ENCODE measurements around the gene TRIM33. TPM values are rescaled to one million over a fixed set of nuclear protein-coding genes. Genes with fewer than 3 reads are reported as not detected.

TRIM33 gene
- total and polyA plus RNA-seq, 10 of the 15 experiments (the other 5 are each of a cell fraction or from before 2014, with no cell fraction given) = 9.0 to 40.3 (median 22.0) TPM

- TF ChIP-seq ZBTB40 (IDR thresholded peaks at IDR 0.05; ENCODE audit: borderline replicate concordance) (no peak), ZBED1 (IDR thresholded peaks at IDR 0.05; ENCODE audit: borderline replicate concordance) (no peak), ZNF24 (IDR thresholded peaks at IDR 0.05) (no peak)
- TF ChIP-seq, protein P1, sequence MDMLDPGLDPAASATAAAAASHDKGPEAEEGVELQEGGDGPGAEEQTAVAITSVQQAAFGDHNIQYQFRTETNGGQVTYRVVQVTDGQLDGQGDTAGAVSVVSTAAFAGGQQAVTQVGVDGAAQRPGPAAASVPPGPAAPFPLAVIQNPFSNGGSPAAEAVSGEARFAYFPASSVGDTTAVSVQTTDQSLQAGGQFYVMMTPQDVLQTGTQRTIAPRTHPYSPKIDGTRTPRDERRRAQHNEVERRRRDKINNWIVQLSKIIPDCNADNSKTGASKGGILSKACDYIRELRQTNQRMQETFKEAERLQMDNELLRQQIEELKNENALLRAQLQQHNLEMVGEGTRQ (IDR thresholded peaks at IDR 0.05; ENCODE audit: borderline replicate concordance, low read depth, low read length) = no peak
These were observed 54.4 kb downstream of the TRIM33 start (continued) for GRCh38 chr1:114456586-114456985.

- FAIRE-seq = no peak
- H3K79me2 ChIP-seq (ENCODE audit: control insufficient read depth, insufficient read depth, low read length) = no peaks in the 10 kb centered on the region
- intact Hi-C loops (cut with micrococcal nuclease; ENCODE audit: unreplicated experiment) = no loop called here
- TF ChIP-seq CBX5 (IDR thresholded peaks at IDR 0.05; ENCODE audit: low read depth) (no peak), ETV6 (conservative IDR thresholded peaks at IDR 0.05 in 1 of 2, IDR thresholded peaks at IDR 0.05 in 1 of 2; ENCODE audit: borderline replicate concordance in 1 of 2, low read depth in 1 of 2) (no peak), SREBF2 (IDR thresholded peaks at IDR 0.05; ENCODE audit: low read length) (no peak), ZBTB40 (IDR thresholded peaks at IDR 0.05; ENCODE audit: borderline replicate concordance) (no peak), ZZZ3 (IDR thresholded peaks at IDR 0.05; ENCODE audit: control insufficient read depth, insufficient read length, low read depth) (no peak), ZNF622 (IDR thresholded peaks at IDR 0.05) (no peak), BMI1 (IDR thresholded peaks at IDR 0.05; ENCODE audit: borderline replicate concordance) (no peak), ZBED1 (IDR thresholded peaks at IDR 0.05; ENCODE audit: borderline replicate concordance) (no peak), BHLHE40 (IDR thresholded peaks at IDR 0.05; ENCODE audit: borderline replicate concordance in 1 of 2, low read depth in 2 of 2, low read length in 1 of 2) (no peak)
These were observed 55.8 kb downstream of the TRIM33 start for GRCh38 chr1:114455102-114455785.

More at GRCh38 chr1:114455102-114455785, 55.8 kb downstream of the TRIM33 start:
- Histone ChIP-seq H3K36me3 (ENCODE audit: control insufficient read depth in 2 of 2, insufficient read depth in 2 of 2, low read length in 1 of 2) (peaks cover 5 to 34% of the 10 kb centered on the region in 2 experiments), H3K4me2 (ENCODE audit: control insufficient read depth, insufficient read depth) (no peak overlapping the region), H3K9ac (ENCODE audit: control insufficient read depth, insufficient read depth, low read length) (no peak overlapping the region), H3K4me1 (ENCODE audit: control insufficient read depth, insufficient read depth, low read length) (no peaks in the 10 kb centered on the region), H3K27ac (ENCODE audit: control insufficient read depth, insufficient read depth) (no peak overlapping the region), H3K4me3 (no peak overlapping the region), H4K20me1 (ENCODE audit: control insufficient read depth, insufficient read depth) (no peaks in the 10 kb centered on the region), H3K9me3 (replicated peaks; ENCODE audit: control insufficient read depth, insufficient read depth, low read length) (peaks cover 3% of the 10 kb centered on the region; the same call in 1 of the 3 replicates), H3K27me3 (replicated peaks in 1 of 2; ENCODE audit: control insufficient read depth in 2 of 2, insufficient read depth in 2 of 2, low read length in 1 of 2) (no peaks in the 10 kb centered on the region), H2AFZ (ENCODE audit: control insufficient read depth, low read depth, low read length) (no peak overlapping the region)
- RAD21 ChIA-PET (ENCODE audit: unreplicated experiment) = no interaction called here
- in situ Hi-C loops (cut with MboI) = no loop called here
- BruUV-seq (replicated peaks) = no TSS peak
- SMC1A ChIA-PET (ENCODE audit: uncharacterized antibody, unreplicated experiment) = interaction anchor here (0.5 kb wide), 1 partner anchor 165 kb away, joined by 3 read pairs; no protein-coding TSS in a partner anchor
- CTCF ChIA-PET = interaction anchor here (0.6 to 1.6 kb wide), 4 partner anchors 9 to 309 kb away, joined by 3 to 6 read pairs (median 4); no protein-coding TSS in a partner anchor
- ATAC-seq (no peak), DNase-seq (ENCODE audit: low read depth, low spot score) (no peak)
- POLR2A ChIA-PET = interaction anchor here (0.6 to 0.7 kb wide), 2 partner anchors 28 to 442 kb away, joined by 3 to 6 read pairs; no protein-coding TSS in a partner anchor
